ENCODE measurements around the gene DGKI. TPM values are rescaled to one million over a fixed set of nuclear protein-coding genes. Genes with fewer than 3 reads are reported as not detected.
A peak's percentile ranks its signal among the peaks of the same experiment; 100 is the strongest.

Gene DGKI
- total RNA-seq, 1 donor from 2014 or later = 5.5 TPM

GRCh38 chr7:137572056-137572784, 274.6 kb downstream of the DGKI start:
- no peak overlapping the region for H3K4me2 ChIP-seq
- H2AFZ ChIP-seq (replicated peaks) = no peak overlapping the region
- TF ChIP-seq CTCF (IDR thresholded peaks at IDR 0.05) (no peak), EZH2 (IDR thresholded peaks at IDR 0.05) (no peak), EZH2phosphoT487 (IDR thresholded peaks at IDR 0.05) (no peak)
- no peaks in the 10 kb centered on the region for H3K9me3 Mint-ChIP-seq
- H3K4me3 ChIP-seq = no peak overlapping the region
- no peak for DNase-seq (ENCODE audit: low spot score)
- no peaks in the 10 kb centered on the region for H3K27me3 ChIP-seq
- no peak overlapping the region for H3K27ac ChIP-seq
- H3F3A ChIP-seq (ENCODE audit: low read depth) = no peaks in the 10 kb centered on the region
- no peaks in the 10 kb centered on the region for H3K79me2 ChIP-seq (ENCODE audit: low read depth)
- H3K36me3 ChIP-seq = no peaks in the 10 kb centered on the region
- H3K9ac ChIP-seq = no peak overlapping the region
- no peak overlapping the region for H3K27ac Mint-ChIP-seq
- no peaks in the 10 kb centered on the region for H3K36me3 Mint-ChIP-seq
- H3K4me3 Mint-ChIP-seq = no peak overlapping the region
- H3K27me3 Mint-ChIP-seq (ENCODE audit: insufficient read depth, low read depth) = peaks cover 2% of the 10 kb centered on the region
- no peaks in the 10 kb centered on the region for H3K9me3 ChIP-seq (ENCODE audit: low read depth)
- H3K4me1 Mint-ChIP-seq = no peaks in the 10 kb centered on the region
- H3K4me1 ChIP-seq = no peaks in the 10 kb centered on the region
- no peaks in the 10 kb centered on the region for H4K20me1 ChIP-seq (ENCODE audit: low read depth)

GRCh38 chr7:137564677-137565076, 282.1 kb downstream of the DGKI start:
- H3K9me3 Mint-ChIP-seq = peaks cover 3% of the 10 kb centered on the region
- DNase-seq (ENCODE audit: low spot score) = peak; percentile 70
- peaks cover under 1% of the 10 kb centered on the region for H3K27me3 Mint-ChIP-seq (ENCODE audit: insufficient read depth, low read depth)
- H3K36me3 Mint-ChIP-seq = no peaks in the 10 kb centered on the region
- no peaks in the 10 kb centered on the region for H3F3A ChIP-seq (ENCODE audit: low read depth)
- H3K4me1 Mint-ChIP-seq = no peaks in the 10 kb centered on the region
- TF ChIP-seq CTCF (IDR thresholded peaks at IDR 0.05) (peak; percentile 24), EZH2 (IDR thresholded peaks at IDR 0.05) (no peak)
- H4K20me1 ChIP-seq (ENCODE audit: low read depth) = no peaks in the 10 kb centered on the region
- peak overlapping the region; percentile 11 for H3K4me2 ChIP-seq
- no peak overlapping the region for H3K4me3 Mint-ChIP-seq
- no peak overlapping the region for H3K27ac Mint-ChIP-seq
- H3K4me3 ChIP-seq = no peak overlapping the region
- H3K79me2 ChIP-seq (ENCODE audit: low read depth) = no peaks in the 10 kb centered on the region
- H3K27me3 ChIP-seq = no peaks in the 10 kb centered on the region
- H3K36me3 ChIP-seq = no peaks in the 10 kb centered on the region
- H3K9ac ChIP-seq = no peak overlapping the region
- no peak overlapping the region for H3K27ac ChIP-seq
- H3K9me3 ChIP-seq (ENCODE audit: low read depth) = no peaks in the 10 kb centered on the region
- peaks cover 15% of the 10 kb centered on the region for H3K4me1 ChIP-seq
- H2AFZ ChIP-seq (replicated peaks) = no peak overlapping the region

- no peak overlapping the region for H3K27ac Mint-ChIP-seq
- Histone ChIP-seq H3K9ac (no peak overlapping the region), H3K79me2 (ENCODE audit: low read depth) (no peaks in the 10 kb centered on the region), H3K9me3 (ENCODE audit: low read depth) (no peaks in the 10 kb centered on the region), H3K27me3 (no peaks in the 10 kb centered on the region), H4K20me1 (ENCODE audit: low read depth) (no peaks in the 10 kb centered on the region), H3K4me2 (no peak overlapping the region), H3K36me3 (no peaks in the 10 kb centered on the region), H3F3A (ENCODE audit: low read depth) (no peaks in the 10 kb centered on the region), H3K27ac (no peak overlapping the region), H3K4me1 (peaks cover 15% of the 10 kb centered on the region), H3K4me3 (no peak overlapping the region), H2AFZ (replicated peaks) (no peak overlapping the region)
- H3K4me3 Mint-ChIP-seq = no peak overlapping the region
- H3K27me3 Mint-ChIP-seq (ENCODE audit: insufficient read depth, low read depth) = no peaks in the 10 kb centered on the region
- H3K4me1 Mint-ChIP-seq = no peaks in the 10 kb centered on the region
- no peaks in the 10 kb centered on the region for H3K36me3 Mint-ChIP-seq
- H3K9me3 Mint-ChIP-seq = peaks cover 3% of the 10 kb centered on the region
- TF ChIP-seq EZH2 (IDR thresholded peaks at IDR 0.05) = no peak
- TF ChIP-seq EZH2phosphoT487 (IDR thresholded peaks at IDR 0.05) = no peak
- no peak for TF ChIP-seq CTCF (IDR thresholded peaks at IDR 0.05)
- DNase-seq (ENCODE audit: low spot score) = no peak
These were observed 282.8 kb downstream of the DGKI start for GRCh38 chr7:137563981-137564380.

All from neural progenitor cell (in vitro differentiated cells).